ENCODE measurements around the gene PDK2.

The PDK2 gene

GRCh38 chr17:50109785-50110184 lies 14.6 kb downstream of the PDK2 start:
- no peak overlapping the region for H3K27ac ChIP-seq (ENCODE audit: low read depth, low read length)
- no peaks in the 10 kb centered on the region for H3K4me1 ChIP-seq (ENCODE audit: control insufficient read depth, low read length)
- TF ChIP-seq EZH2phosphoT487 (IDR thresholded peaks at IDR 0.05; ENCODE audit: borderline replicate concordance, low read length): no peak
- H3K27me3 ChIP-seq (ENCODE audit: control insufficient read depth, low read length): no peaks in the 10 kb centered on the region
- H4K20me1 ChIP-seq (ENCODE audit: control insufficient read depth, insufficient read depth, low read depth, low read length): no peaks in the 10 kb centered on the region
- no peaks in the 10 kb centered on the region for H3K9me3 ChIP-seq (ENCODE audit: control insufficient read depth, insufficient read depth, low read length)
- no peak overlapping the region for H3K4me3 ChIP-seq (ENCODE audit: low read length)
- H3K9me2 ChIP-seq (replicated peaks; ENCODE audit: control insufficient read depth, low read length): no peaks in the 10 kb centered on the region
- H3F3A ChIP-seq (ENCODE audit: control insufficient read depth, insufficient read depth): no peaks in the 10 kb centered on the region
- no peaks in the 10 kb centered on the region for H3K36me3 ChIP-seq (ENCODE audit: control insufficient read depth, low read length)
- no peaks in the 10 kb centered on the region for H3K79me2 ChIP-seq (ENCODE audit: control insufficient read depth, low read length)
- no peak overlapping the region for H3K4me2 ChIP-seq (ENCODE audit: low read length)

DNA sequence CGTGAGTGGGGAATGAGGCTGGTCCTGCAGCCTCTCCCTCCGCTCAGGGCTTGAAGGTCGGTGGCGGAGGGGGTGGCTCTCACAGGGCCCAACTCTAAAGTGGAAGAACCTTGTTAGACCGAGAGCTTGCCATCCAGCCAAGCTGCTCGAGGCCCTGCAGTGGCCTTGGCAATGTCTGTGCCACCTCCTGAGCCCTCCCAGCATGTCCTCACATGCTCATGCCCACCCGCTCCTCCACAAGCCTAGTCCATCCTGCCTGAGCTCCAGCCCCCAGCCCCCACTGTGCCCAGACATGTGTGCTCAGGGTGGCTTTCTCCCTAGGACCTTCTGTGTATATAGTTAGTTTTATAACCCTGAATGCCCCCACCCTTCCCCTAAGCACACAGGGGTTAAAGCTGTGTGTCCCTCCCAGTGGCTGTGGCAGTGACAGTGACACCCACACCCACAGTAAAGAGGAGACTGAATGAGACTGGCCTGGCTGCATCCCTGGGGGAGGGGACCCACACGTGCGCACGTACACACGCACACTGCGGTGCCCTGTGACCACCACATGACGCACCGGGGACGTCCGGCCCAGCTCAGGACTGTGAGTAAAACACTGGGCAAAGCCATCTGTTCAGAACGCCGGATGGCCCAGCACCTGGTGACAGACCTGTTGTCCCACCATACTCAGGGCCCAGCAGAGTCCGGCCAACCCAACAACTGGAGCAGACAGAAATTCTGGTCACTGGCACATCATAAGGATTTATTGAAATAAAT lies 15.6 kb downstream of the PDK2 start:
- Histone ChIP-seq H3K27ac (ENCODE audit: low read depth, low read length) (no peak overlapping the region), H3K9me2 (replicated peaks; ENCODE audit: control insufficient read depth, low read length) (no peaks in the 10 kb centered on the region), H3F3A (ENCODE audit: control insufficient read depth, insufficient read depth) (no peaks in the 10 kb centered on the region), H4K20me1 (ENCODE audit: control insufficient read depth, insufficient read depth, low read depth, low read length) (no peaks in the 10 kb centered on the region), H3K27me3 (ENCODE audit: control insufficient read depth, low read length) (peaks cover 4% of the 10 kb centered on the region; the same call in 1 of the 2 replicates), H3K4me3 (ENCODE audit: low read length) (no peak overlapping the region), H3K4me1 (ENCODE audit: control insufficient read depth, low read length) (no peaks in the 10 kb centered on the region), H3K79me2 (ENCODE audit: control insufficient read depth, low read length) (no peaks in the 10 kb centered on the region), H3K9me3 (ENCODE audit: control insufficient read depth, insufficient read depth, low read length) (no peaks in the 10 kb centered on the region), H3K4me2 (ENCODE audit: low read length) (no peak overlapping the region), H3K36me3 (ENCODE audit: control insufficient read depth, low read length) (no peaks in the 10 kb centered on the region)
- no peak for TF ChIP-seq EZH2phosphoT487 (IDR thresholded peaks at IDR 0.05; ENCODE audit: borderline replicate concordance, low read length)
- TF ChIP-seq, protein P1, sequence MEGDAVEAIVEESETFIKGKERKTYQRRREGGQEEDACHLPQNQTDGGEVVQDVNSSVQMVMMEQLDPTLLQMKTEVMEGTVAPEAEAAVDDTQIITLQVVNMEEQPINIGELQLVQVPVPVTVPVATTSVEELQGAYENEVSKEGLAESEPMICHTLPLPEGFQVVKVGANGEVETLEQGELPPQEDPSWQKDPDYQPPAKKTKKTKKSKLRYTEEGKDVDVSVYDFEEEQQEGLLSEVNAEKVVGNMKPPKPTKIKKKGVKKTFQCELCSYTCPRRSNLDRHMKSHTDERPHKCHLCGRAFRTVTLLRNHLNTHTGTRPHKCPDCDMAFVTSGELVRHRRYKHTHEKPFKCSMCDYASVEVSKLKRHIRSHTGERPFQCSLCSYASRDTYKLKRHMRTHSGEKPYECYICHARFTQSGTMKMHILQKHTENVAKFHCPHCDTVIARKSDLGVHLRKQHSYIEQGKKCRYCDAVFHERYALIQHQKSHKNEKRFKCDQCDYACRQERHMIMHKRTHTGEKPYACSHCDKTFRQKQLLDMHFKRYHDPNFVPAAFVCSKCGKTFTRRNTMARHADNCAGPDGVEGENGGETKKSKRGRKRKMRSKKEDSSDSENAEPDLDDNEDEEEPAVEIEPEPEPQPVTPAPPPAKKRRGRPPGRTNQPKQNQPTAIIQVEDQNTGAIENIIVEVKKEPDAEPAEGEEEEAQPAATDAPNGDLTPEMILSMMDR (IDR thresholded peaks at IDR 0.05; ENCODE audit: low read depth, low read length, poor library complexity, severe bottlenecking): no peak

GRCh38 chr17:50111673-50112655 lies 16.8 kb downstream of the PDK2 start:
- Histone ChIP-seq H3K4me3 (ENCODE audit: low read length) (no peak overlapping the region), H3F3A (ENCODE audit: control insufficient read depth, insufficient read depth) (no peaks in the 10 kb centered on the region), H3K36me3 (ENCODE audit: control insufficient read depth, low read length) (no peaks in the 10 kb centered on the region), H3K27ac (ENCODE audit: low read depth, low read length) (no peak overlapping the region), H3K79me2 (ENCODE audit: control insufficient read depth, low read length) (no peaks in the 10 kb centered on the region), H3K4me1 (ENCODE audit: control insufficient read depth, low read length) (no peaks in the 10 kb centered on the region), H3K9me2 (replicated peaks; ENCODE audit: control insufficient read depth, low read length) (no peaks in the 10 kb centered on the region), H3K27me3 (ENCODE audit: control insufficient read depth, low read length) (peaks cover 10% of the 10 kb centered on the region), H4K20me1 (ENCODE audit: control insufficient read depth, insufficient read depth, low read depth, low read length) (no peaks in the 10 kb centered on the region), H3K9me3 (ENCODE audit: control insufficient read depth, insufficient read depth, low read length) (no peaks in the 10 kb centered on the region), H3K4me2 (ENCODE audit: low read length) (no peak overlapping the region)
- no peak for TF ChIP-seq EZH2phosphoT487 (IDR thresholded peaks at IDR 0.05; ENCODE audit: borderline replicate concordance, low read length)
- TF ChIP-seq, protein P1 (IDR thresholded peaks at IDR 0.05; ENCODE audit: low read depth, low read length, poor library complexity, severe bottlenecking): no peak
